Stimulated activated CD8-positive, alpha-beta memory T cell treated with anti-CD3 and anti-CD28 coated beads, Interleukin-7, amount 100 ng/mL, for 48 hours (primary cell): ENCODE measurements around the gene PAXIP1.

ENCODE experiments used
- DNase-seq, 2 donors: peaks; one replicate each; pipeline ENCODE4 v3.0.0-alpha.2; 2020; ENCODE audit warnings: low read depth in 1 of 2; ENCODE audit errors: extremely low read depth in 1 of 2

Gene PAXIP1

GRCh38 chr7:154996101-154996500, 6.8 kb downstream of the PAXIP1 start:
- no peak for DNase-seq

GRCh38 chr7:154994996-154995395, 7.9 kb downstream of the PAXIP1 start:
- DNase-seq: no peak

- DNase-seq: no peak
These were observed 11.9 kb downstream of the PAXIP1 start for GRCh38 chr7:154990964-154991540.

GRCh38 chr7:154987571-154987970, 15.4 kb downstream of the PAXIP1 start:
- DNase-seq: no peak

GRCh38 chr7:154986200-154986945, 16.6 kb downstream of the PAXIP1 start:
- no peak for DNase-seq

GRCh38 chr7:154985230-154985629, 17.7 kb downstream of the PAXIP1 start:
- DNase-seq: no peak

- no peak for DNase-seq
These were observed 18.2 kb downstream of the PAXIP1 start for GRCh38 chr7:154984601-154985188.

GRCh38 chr7:154978017-154978416, 24.9 kb downstream of the PAXIP1 start:
- no peak for DNase-seq

GRCh38 chr7:154977250-154977649, 25.7 kb downstream of the PAXIP1 start:
- no peak for DNase-seq

- DNase-seq: no peak
These were observed 26.1 kb downstream of the PAXIP1 start for GRCh38 chr7:154976844-154977243.

GRCh38 chr7:154975984-154976383, 26.9 kb downstream of the PAXIP1 start:
- DNase-seq: no peak

GRCh38 chr7:154973381-154973780, 29.5 kb downstream of the PAXIP1 start:
- DNase-seq: no peak

GRCh38 chr7:154968336-154969001, 34.5 kb downstream of the PAXIP1 start:
- no peak for DNase-seq

- DNase-seq: no peak
These were observed 35.4 kb downstream of the PAXIP1 start for GRCh38 chr7:154967401-154967955.

- DNase-seq: no peak
These were observed 37.9 kb downstream of the PAXIP1 start for GRCh38 chr7:154965014-154965413.

GRCh38 chr7:154960063-154960790, 42.7 kb downstream of the PAXIP1 start:
- DNase-seq: no peak

- DNase-seq: no peak
These were observed 46.5 kb downstream of the PAXIP1 start for GRCh38 chr7:154956427-154956826.

- DNase-seq: peak; percentile 18 to 50
These were observed 49.8 kb downstream of the PAXIP1 start for GRCh38 chr7:154953006-154953684.

- DNase-seq: no peak
These were observed 52.0 kb downstream of the PAXIP1 start for GRCh38 chr7:154950960-154951359.

GRCh38 chr7:154947604-154948003, 55.3 kb downstream of the PAXIP1 start:
- DNase-seq: no peak
